ENCODE measurements around the gene CEACAM20.

GRCh38 chr19:44554641-44555246 lies 25.3 kb upstream of the CEACAM20 start:
- TF ChIP-seq CTCF (IDR thresholded peaks at IDR 0.05) (no peak), POLR2A (IDR thresholded peaks at IDR 0.05) (no peak), POLR2AphosphoS5 (IDR thresholded peaks at IDR 0.05) (no peak)
